GM04503 (cell line): ENCODE measurements around the gene NIN.

Experiments used
- DNase-seq: peaks from one replicate; pipeline ENCODE4 v3.0.0-alpha.2; 2012; ENCODE audit warnings: low read depth

NIN gene

GRCh38 chr14:50792634-50793068 is 38.3 kb downstream of the NIN start:
- no peak for DNase-seq

GRCh38 chr14:50792051-50792477 is 38.9 kb downstream of the NIN start:
- DNase-seq, result no peak

- DNase-seq, result no peak
Measured at GRCh38 chr14:50791201-50791600, 39.8 kb downstream of the NIN start.

GRCh38 chr14:50790589-50790988 is 40.4 kb downstream of the NIN start:
- no peak for DNase-seq

- no peak for DNase-seq
Measured at GRCh38 chr14:50786751-50787464, 44.1 kb downstream of the NIN start.

- DNase-seq, result no peak
Measured at GRCh38 chr14:50785457-50786063, 45.4 kb downstream of the NIN start.

GRCh38 chr14:50784683-50785456 is 46.1 kb downstream of the NIN start:
- no peak for DNase-seq

GRCh38 chr14:50783563-50783962 is 47.4 kb downstream of the NIN start:
- DNase-seq, result no peak

GRCh38 chr14:50780393-50780792 is 50.6 kb downstream of the NIN start:
- no peak for DNase-seq

- no peak for DNase-seq
Measured at GRCh38 chr14:50778721-50779483, 52.1 kb downstream of the NIN start.

GRCh38 chr14:50776522-50776921 is 54.4 kb downstream of the NIN start:
- DNase-seq, result no peak

GRCh38 chr14:50775357-50775756 is 55.6 kb downstream of the NIN start:
- peak; percentile 80 for DNase-seq

- DNase-seq, result no peak
Measured at GRCh38 chr14:50774542-50775267, 56.3 kb downstream of the NIN start.

GRCh38 chr14:50773632-50774541 is 57.1 kb downstream of the NIN start:
- no peak for DNase-seq

- peak; percentile 88 for DNase-seq
Measured at GRCh38 chr14:50772412-50772811, 58.5 kb downstream of the NIN start.

- DNase-seq, result no peak
Measured at GRCh38 chr14:50770586-50770985, 60.4 kb downstream of the NIN start.

GRCh38 chr14:50769863-50770500 is 61.0 kb downstream of the NIN start:
- DNase-seq, result no peak

- no peak for DNase-seq
Measured at GRCh38 chr14:50768680-50769079, 62.3 kb downstream of the NIN start.

- DNase-seq, result peak; percentile 67
Measured at GRCh38 chr14:50766338-50766886, 64.5 kb downstream of the NIN start.
